ENCODE results near the gene MINDY2.

MINDY2 gene

GRCh38 chr15:58732625-58733363, 38.3 kb upstream of the MINDY2 start:
- H2BK12ac ChIP-seq (ENCODE audit: low read length), result no peak overlapping the region
- H4K91ac ChIP-seq (ENCODE audit: low read depth, low read length, poor library complexity), result no peak overlapping the region
- no peak overlapping the region for H3K4ac ChIP-seq (ENCODE audit: low read length)
- H4K8ac ChIP-seq (ENCODE audit: low read depth, low read length), result no peak overlapping the region
- no peak overlapping the region for H2BK120ac ChIP-seq (ENCODE audit: low read depth, low read length)
- peaks cover 0 to 10% of the 10 kb centered on the region in 2 donors for H3K36me3 ChIP-seq (replicated peaks in 1 of 2; ENCODE audit: control insufficient read depth in 2 of 2, insufficient read depth in 2 of 2, low read length in 2 of 2)
- no peaks in the 10 kb centered on the region for H3K79me1 ChIP-seq (ENCODE audit: low read depth, low read length)
- no peak overlapping the region for H3K23ac ChIP-seq (ENCODE audit: low read depth, low read length, poor library complexity)
- H2AFZ ChIP-seq (ENCODE audit: low read length), result no peak overlapping the region
- H3K27ac ChIP-seq (replicated peaks; ENCODE audit: low read length), result no peak overlapping the region
- H2BK15ac ChIP-seq (ENCODE audit: low read length), result no peak overlapping the region
- no peak overlapping the region for H3K18ac ChIP-seq (ENCODE audit: low read length)
- no CpG with 5 or more reads among the region's 4 CpGs for WGBS, 2 donors (ENCODE audit: extremely low coverage in 2 of 2, insufficient read length in 2 of 2, insufficient replicate concordance in 1 of 2)
- DNase-seq (ENCODE audit: low spot score), result no peak
- H3K27me3 ChIP-seq (ENCODE audit: control insufficient read depth in 3 of 3, insufficient read depth in 3 of 3, low read depth in 1 of 3, low read length in 3 of 3), result no peaks in the 10 kb centered on the region
- H2AK5ac ChIP-seq (ENCODE audit: low read depth, low read length), result no peak overlapping the region
- H2BK5ac ChIP-seq (ENCODE audit: low read length), result no peak overlapping the region
- no peak overlapping the region for H3K4me3 ChIP-seq (ENCODE audit: low read length in 2 of 2)
- H3K14ac ChIP-seq (ENCODE audit: low read length), result no peak overlapping the region
- peaks cover 0 to 2% of the 10 kb centered on the region in 2 donors for H3K9me3 ChIP-seq (replicated peaks in 1 of 2; ENCODE audit: control insufficient read depth in 2 of 2, insufficient read depth in 1 of 2, low read depth in 1 of 2, low read length in 2 of 2)
- H3K9ac ChIP-seq (ENCODE audit: low read depth, low read length, poor library complexity), result no peak overlapping the region
- peaks cover 0 to 2% of the 10 kb centered on the region in 2 donors for H3K4me1 ChIP-seq (ENCODE audit: control insufficient read depth in 2 of 2, insufficient read depth in 1 of 2, low read depth in 1 of 2, low read length in 2 of 2)
- no peak overlapping the region for H3K4me2 ChIP-seq (ENCODE audit: insufficient read depth, low read length, poor library complexity, severe bottlenecking)

DNA sequence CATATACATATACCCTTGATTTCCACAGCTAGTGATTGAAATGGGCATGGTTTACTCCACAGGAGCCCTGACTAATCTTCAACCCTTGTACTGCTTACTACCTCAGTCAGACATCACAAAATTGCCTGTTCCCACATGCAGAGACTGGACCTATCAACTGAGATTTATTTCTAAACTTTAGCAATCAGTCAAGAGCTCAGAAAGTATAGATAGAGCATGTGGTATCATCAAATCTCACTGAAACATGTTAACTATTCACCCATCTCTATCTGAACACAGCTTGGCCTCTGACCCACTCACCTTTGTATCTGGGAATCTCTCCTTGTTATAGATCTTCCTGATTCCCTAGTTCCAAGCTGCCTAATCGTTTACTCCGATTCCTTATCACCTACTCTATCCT, 36.2 kb upstream of the MINDY2 start:
- Histone ChIP-seq H2BK12ac (ENCODE audit: low read length) (no peak overlapping the region), H3K4ac (ENCODE audit: low read length) (no peak overlapping the region), H4K8ac (ENCODE audit: low read depth, low read length) (no peak overlapping the region), H3K4me1 (ENCODE audit: control insufficient read depth in 2 of 2, insufficient read depth in 1 of 2, low read depth in 1 of 2, low read length in 2 of 2) (peaks cover 0 to 2% of the 10 kb centered on the region in 2 donors), H3K27ac (replicated peaks; ENCODE audit: low read length) (no peak overlapping the region), H3K9ac (ENCODE audit: low read depth, low read length, poor library complexity) (no peak overlapping the region), H3K27me3 (ENCODE audit: control insufficient read depth in 3 of 3, insufficient read depth in 3 of 3, low read depth in 1 of 3, low read length in 3 of 3) (no peaks in the 10 kb centered on the region), H3K9me3 (replicated peaks in 1 of 2; ENCODE audit: control insufficient read depth in 2 of 2, insufficient read depth in 1 of 2, low read depth in 1 of 2, low read length in 2 of 2) (no peaks in the 10 kb centered on the region), H3K4me3 (ENCODE audit: low read length in 2 of 2) (no peak overlapping the region), H3K18ac (ENCODE audit: low read length) (no peak overlapping the region), H2AK5ac (ENCODE audit: low read depth, low read length) (no peak overlapping the region), H2BK15ac (ENCODE audit: low read length) (no peak overlapping the region), H2AFZ (ENCODE audit: low read length) (no peak overlapping the region), H3K4me2 (ENCODE audit: insufficient read depth, low read length, poor library complexity, severe bottlenecking) (no peak overlapping the region), H2BK120ac (ENCODE audit: low read depth, low read length) (no peak overlapping the region), H3K23ac (ENCODE audit: low read depth, low read length, poor library complexity) (no peak overlapping the region), H2BK5ac (ENCODE audit: low read length) (no peak overlapping the region), H3K36me3 (replicated peaks in 1 of 2; ENCODE audit: control insufficient read depth in 2 of 2, insufficient read depth in 2 of 2, low read length in 2 of 2) (peaks cover 0 to 4% of the 10 kb centered on the region in 2 donors), H3K14ac (ENCODE audit: low read length) (no peak overlapping the region), H3K79me1 (ENCODE audit: low read depth, low read length) (peaks cover 2% of the 10 kb centered on the region), H4K91ac (ENCODE audit: low read depth, low read length, poor library complexity) (no peak overlapping the region)
- no CpG with 5 or more reads among the region's 2 CpGs for WGBS, 2 donors (ENCODE audit: extremely low coverage in 2 of 2, insufficient read length in 2 of 2, insufficient replicate concordance in 1 of 2)
- DNase-seq (ENCODE audit: low spot score), result no peak

DNA sequence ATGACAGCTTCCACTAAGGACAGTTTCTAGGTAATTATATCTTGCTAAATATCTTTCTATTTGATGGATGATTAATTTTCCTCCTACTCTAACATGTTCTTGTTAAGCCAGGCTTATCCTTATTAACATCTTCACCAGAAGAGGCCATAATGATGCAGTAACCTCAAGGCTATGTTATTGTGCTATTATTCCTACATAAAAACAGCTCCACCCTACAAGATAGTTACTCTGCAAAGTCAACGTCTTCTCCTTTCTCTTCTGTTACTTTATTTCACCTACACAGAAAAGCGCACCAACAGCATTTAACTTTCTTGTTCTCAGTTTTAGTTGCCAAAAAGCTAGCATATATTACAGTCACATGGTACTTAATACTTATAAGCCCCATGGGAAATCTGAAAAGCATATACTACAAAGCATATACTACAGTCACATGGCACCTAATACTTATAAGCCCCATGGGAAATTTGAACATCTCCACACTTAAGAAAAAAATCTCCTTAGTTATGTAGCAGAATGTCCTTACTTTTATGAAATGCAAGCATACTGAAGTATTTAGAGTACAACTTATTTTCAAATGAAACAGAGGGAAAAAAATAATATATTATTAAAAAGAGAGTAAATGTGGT, 35.0 kb upstream of the MINDY2 start:
- Histone ChIP-seq H3K9me3 (replicated peaks in 1 of 2; ENCODE audit: control insufficient read depth in 2 of 2, insufficient read depth in 1 of 2, low read depth in 1 of 2, low read length in 2 of 2) (no peaks in the 10 kb centered on the region), H3K4me2 (ENCODE audit: insufficient read depth, low read length, poor library complexity, severe bottlenecking) (no peak overlapping the region), H3K27ac (replicated peaks; ENCODE audit: low read length) (no peak overlapping the region), H2BK5ac (ENCODE audit: low read length) (no peak overlapping the region), H2BK15ac (ENCODE audit: low read length) (no peak overlapping the region), H2BK120ac (ENCODE audit: low read depth, low read length) (no peak overlapping the region), H3K36me3 (replicated peaks in 1 of 2; ENCODE audit: control insufficient read depth in 2 of 2, insufficient read depth in 2 of 2, low read length in 2 of 2) (peaks cover 0 to 4% of the 10 kb centered on the region in 2 donors), H2BK12ac (ENCODE audit: low read length) (no peak overlapping the region), H4K8ac (ENCODE audit: low read depth, low read length) (no peak overlapping the region), H3K23ac (ENCODE audit: low read depth, low read length, poor library complexity) (no peak overlapping the region), H3K4ac (ENCODE audit: low read length) (no peak overlapping the region), H3K9ac (ENCODE audit: low read depth, low read length, poor library complexity) (no peak overlapping the region), H3K4me3 (ENCODE audit: low read length in 2 of 2) (no peak overlapping the region), H3K4me1 (ENCODE audit: control insufficient read depth in 2 of 2, insufficient read depth in 1 of 2, low read depth in 1 of 2, low read length in 2 of 2) (peaks cover 0 to 2% of the 10 kb centered on the region in 2 donors), H3K18ac (ENCODE audit: low read length) (no peak overlapping the region), H4K91ac (ENCODE audit: low read depth, low read length, poor library complexity) (no peak overlapping the region), H2AK5ac (ENCODE audit: low read depth, low read length) (no peak overlapping the region), H3K27me3 (ENCODE audit: control insufficient read depth in 3 of 3, insufficient read depth in 3 of 3, low read depth in 1 of 3, low read length in 3 of 3) (no peaks in the 10 kb centered on the region), H2AFZ (ENCODE audit: low read length) (no peak overlapping the region), H3K14ac (ENCODE audit: low read length) (no peak overlapping the region), H3K79me1 (ENCODE audit: low read depth, low read length) (peaks cover 4% of the 10 kb centered on the region)
- WGBS, 2 donors (ENCODE audit: extremely low coverage in 2 of 2, insufficient read length in 2 of 2, insufficient replicate concordance in 1 of 2), result no CpG with 5 or more reads among the region's 2 CpGs
- DNase-seq (ENCODE audit: low spot score), result no peak

GRCh38 chr15:58737298-58737697, 33.8 kb upstream of the MINDY2 start:
- Histone ChIP-seq H4K8ac (ENCODE audit: low read depth, low read length) (no peak overlapping the region), H3K23ac (ENCODE audit: low read depth, low read length, poor library complexity) (no peak overlapping the region), H2BK12ac (ENCODE audit: low read length) (no peak overlapping the region), H2BK15ac (ENCODE audit: low read length) (no peak overlapping the region), H3K4me1 (ENCODE audit: control insufficient read depth in 2 of 2, insufficient read depth in 1 of 2, low read depth in 1 of 2, low read length in 2 of 2) (peaks cover 0 to 2% of the 10 kb centered on the region in 2 donors), H4K91ac (ENCODE audit: low read depth, low read length, poor library complexity) (no peak overlapping the region), H2BK120ac (ENCODE audit: low read depth, low read length) (no peak overlapping the region), H3K4ac (ENCODE audit: low read length) (no peak overlapping the region), H3K18ac (ENCODE audit: low read length) (no peak overlapping the region), H3K79me1 (ENCODE audit: low read depth, low read length) (peaks cover 4% of the 10 kb centered on the region), H2BK5ac (ENCODE audit: low read length) (no peak overlapping the region), H3K27ac (replicated peaks; ENCODE audit: low read length) (no peak overlapping the region), H3K9ac (ENCODE audit: low read depth, low read length, poor library complexity) (no peak overlapping the region), H3K27me3 (ENCODE audit: control insufficient read depth in 3 of 3, insufficient read depth in 3 of 3, low read depth in 1 of 3, low read length in 3 of 3) (no peaks in the 10 kb centered on the region), H3K4me2 (ENCODE audit: insufficient read depth, low read length, poor library complexity, severe bottlenecking) (no peak overlapping the region), H3K14ac (ENCODE audit: low read length) (no peak overlapping the region), H3K9me3 (replicated peaks in 1 of 2; ENCODE audit: control insufficient read depth in 2 of 2, insufficient read depth in 1 of 2, low read depth in 1 of 2, low read length in 2 of 2) (no peaks in the 10 kb centered on the region), H2AK5ac (ENCODE audit: low read depth, low read length) (no peak overlapping the region), H2AFZ (ENCODE audit: low read length) (no peak overlapping the region), H3K36me3 (replicated peaks in 1 of 2; ENCODE audit: control insufficient read depth in 2 of 2, insufficient read depth in 2 of 2, low read length in 2 of 2) (no peaks in the 10 kb centered on the region), H3K4me3 (ENCODE audit: low read length in 2 of 2) (no peak overlapping the region)
- no CpG with 5 or more reads among the region's 3 CpGs for WGBS, 2 donors (ENCODE audit: extremely low coverage in 2 of 2, insufficient read length in 2 of 2, insufficient replicate concordance in 1 of 2)
- no peak for DNase-seq (ENCODE audit: low spot score)

Data from neuronal stem cell (in vitro differentiated cells).